ENCODE results near the gene WDR53. TPM values are rescaled to one million over a fixed set of nuclear protein-coding genes. Genes with fewer than 3 reads are reported as not detected.

WDR53 gene
- total and polyA plus RNA-seq, 9 of the 15 experiments (the other 6 are each of a cell fraction or from before 2014, with no cell fraction given), result 13.0 to 34.5 (median 20.9) TPM

GRCh38 chr3:196528639-196529233 is 39.6 kb downstream of the WDR53 start (continued):
- TF ChIP-seq NBN (IDR thresholded peaks at IDR 0.05; ENCODE audit: low read depth) (no peak), KAT2B (IDR thresholded peaks at IDR 0.05; ENCODE audit: low read depth, low read length) (no peak), TBP (optimal IDR thresholded peaks at IDR 0.05; ENCODE audit: low read depth, low read length) (peak; percentile 68), EP400 (IDR thresholded peaks at IDR 0.05) (0 out of 2 replicates have a peak, but pooled peaks have one; percentile 53), ZNF507 (tag; conservative IDR thresholded peaks at IDR 0.05) (no peak), RBFOX2 (IDR thresholded peaks at IDR 0.05; ENCODE audit: low read depth, low read length) (peak; percentile 88), ESRRB (CRISPR knock-in tag; IDR thresholded peaks at IDR 0.05; ENCODE audit: borderline replicate concordance) (no peak), ZSCAN32 (CRISPR knock-in tag; IDR thresholded peaks at IDR 0.05) (no peak), SRSF7 (optimal IDR thresholded peaks at IDR 0.05; ENCODE audit: low read depth, low read length) (no peak), ZNF75A (CRISPR knock-in tag; IDR thresholded peaks at IDR 0.05) (no peak), ZFP91 (CRISPR knock-in tag; IDR thresholded peaks at IDR 0.05) (no peak), ESRRA (IDR thresholded peaks at IDR 0.05; ENCODE audit: borderline replicate concordance, low read depth) (peak; percentile 58; the same call in 1 of the 2 replicates), SLC30A9 (CRISPR knock-in tag; IDR thresholded peaks at IDR 0.05) (no peak), ZNF41 (CRISPR knock-in tag; conservative IDR thresholded peaks at IDR 0.05) (peak; percentile 6; the same call in 1 of the 2 replicates), FOXJ3 (CRISPR knock-in tag; IDR thresholded peaks at IDR 0.05) (no peak), CC2D1A (IDR thresholded peaks at IDR 0.05) (no peak), SMARCB1 (IDR thresholded peaks at IDR 0.05; ENCODE audit: insufficient read length, low read depth) (no peak), ZNF830 (CRISPR knock-in tag; IDR thresholded peaks at IDR 0.05) (no peak), HMG20A (CRISPR knock-in tag; conservative IDR thresholded peaks at IDR 0.05) (no peak), KLF10 (CRISPR knock-in tag; IDR thresholded peaks at IDR 0.05) (no peak), ZNF217 (CRISPR knock-in tag; IDR thresholded peaks at IDR 0.05) (no peak), ID3 (CRISPR knock-in tag; IDR thresholded peaks at IDR 0.05) (no peak), ID3 (tag; IDR thresholded peaks at IDR 0.05) (peak; percentile 68), KLF1 (tag; IDR thresholded peaks at IDR 0.05) (peak; percentile 86), NCOA2 (IDR thresholded peaks at IDR 0.05; ENCODE audit: partially characterized antibody in 2 of 2) (no peak), TCF15 (CRISPR knock-in tag; IDR thresholded peaks at IDR 0.05) (no peak), TCF3 (CRISPR knock-in tag; IDR thresholded peaks at IDR 0.05) (no peak; the same call in 1 of the 2 replicates), PKNOX1 (IDR thresholded peaks at IDR 0.05) (no peak), RBM25 (IDR thresholded peaks at IDR 0.05; ENCODE audit: low read depth, low read length, severe bottlenecking) (no peak)
